SK-N-SH treated with all-trans-retinoic acid at 6 μM for 48 hours (cell line): Measurements from ENCODE around the gene NOA1.

Experiments
- ARNTL ChIP-seq: fragments of 450-650 bp; formaldehyde crosslinking; IDR thresholded peaks from 2 replicates; pipeline ENCODE4 v1.5.0; 2020; ENCODE audit warnings: low read depth, mild to moderate bottlenecking, moderate library complexity, borderline replicate concordance
- CSDC2 ChIP-seq: fragments of 250-450 bp; sonication (Bioruptor Pico); IDR thresholded peaks from 2 replicates; pipeline ENCODE4 v1.5.0; 2020; ENCODE audit warnings: mild to moderate bottlenecking, moderate library complexity
- ISL1 ChIP-seq: fragments of 250-450 bp; sonication (Bioruptor Pico); IDR thresholded peaks from 2 replicates; pipeline ENCODE4 v2.1.2; 2022; ENCODE audit warnings: mild to moderate bottlenecking, moderate library complexity
- OSR1 ChIP-seq: fragments of 250-450 bp; sonication (Bioruptor Pico); IDR thresholded peaks from 2 replicates; pipeline ENCODE4 v1.8.0; 2022; ENCODE audit warnings: moderate library complexity, mild to moderate bottlenecking, inconsistent platforms
- PATZ1 ChIP-seq: fragments of 250-450 bp; sonication (Bioruptor Pico); IDR thresholded peaks from 2 replicates; pipeline ENCODE4 v1.8.0; 2020; ENCODE audit warnings: mild to moderate bottlenecking, moderate library complexity, borderline replicate concordance
- SNAI2 ChIP-seq: fragments of 250-450 bp; sonication (Bioruptor Pico); IDR thresholded peaks from 2 replicates; pipeline ENCODE4 v1.5.0; 2020; ENCODE audit warnings: mild to moderate bottlenecking, moderate library complexity
- TCF4 ChIP-seq: fragments of 250-450 bp; sonication (Bioruptor Pico); IDR thresholded peaks from 2 replicates; pipeline ENCODE4 v1.8.0; 2021; ENCODE audit warnings: mild to moderate bottlenecking, moderate library complexity, borderline replicate concordance
- TOX ChIP-seq: fragments of 250-450 bp; sonication (Bioruptor Pico); IDR thresholded peaks from 2 replicates; pipeline ENCODE4 v1.8.0; 2021; ENCODE audit warnings: mild to moderate bottlenecking, moderate library complexity, borderline replicate concordance
- ZC3H10 ChIP-seq: fragments of 250-450 bp; sonication (Bioruptor Pico); IDR thresholded peaks from 2 replicates; pipeline ENCODE4 v1.5.1; 2021; ENCODE audit warnings: mild to moderate bottlenecking, moderate library complexity
- TF ChIP-seq, protein P1 (sequence below): fragments of 250-450 bp; sonication (Bioruptor Pico); IDR thresholded peaks from 2 replicates; pipeline ENCODE4 v1.5.1; 2021; ENCODE audit warnings: mild to moderate bottlenecking, moderate library complexity

DNA sequence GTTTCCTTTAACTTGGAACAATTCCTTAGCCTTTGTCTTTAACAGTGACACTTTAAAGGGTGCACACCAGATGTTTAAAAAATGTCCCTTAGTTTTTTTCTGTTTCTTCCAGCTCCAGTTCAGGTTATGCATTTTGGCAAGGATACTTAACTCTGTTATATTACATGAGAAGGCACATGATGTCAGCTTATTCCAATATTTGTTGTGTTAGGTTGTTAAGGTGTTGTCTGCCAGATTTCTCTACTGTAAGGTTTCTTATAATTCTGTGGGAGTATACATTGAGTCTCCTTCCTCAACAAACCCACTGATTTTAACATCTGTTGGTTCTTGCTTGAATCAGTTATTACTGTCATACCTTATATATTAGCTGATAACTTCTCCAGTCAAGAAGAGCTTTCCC, 36.4 kb downstream of the NOA1 start:
- no peak for TF ChIP-seq OSR1 (CRISPR knock-in tag)
- TF ChIP-seq CSDC2 (CRISPR knock-in tag), result no peak
- TF ChIP-seq ARNTL (CRISPR knock-in tag), result no peak
- TF ChIP-seq SNAI2 (CRISPR knock-in tag), result no peak
- TF ChIP-seq PATZ1 (CRISPR knock-in tag), result no peak
- TF ChIP-seq TCF4 (CRISPR knock-in tag), result no peak
- TF ChIP-seq TOX (CRISPR knock-in tag), result no peak
- TF ChIP-seq, protein P1, sequence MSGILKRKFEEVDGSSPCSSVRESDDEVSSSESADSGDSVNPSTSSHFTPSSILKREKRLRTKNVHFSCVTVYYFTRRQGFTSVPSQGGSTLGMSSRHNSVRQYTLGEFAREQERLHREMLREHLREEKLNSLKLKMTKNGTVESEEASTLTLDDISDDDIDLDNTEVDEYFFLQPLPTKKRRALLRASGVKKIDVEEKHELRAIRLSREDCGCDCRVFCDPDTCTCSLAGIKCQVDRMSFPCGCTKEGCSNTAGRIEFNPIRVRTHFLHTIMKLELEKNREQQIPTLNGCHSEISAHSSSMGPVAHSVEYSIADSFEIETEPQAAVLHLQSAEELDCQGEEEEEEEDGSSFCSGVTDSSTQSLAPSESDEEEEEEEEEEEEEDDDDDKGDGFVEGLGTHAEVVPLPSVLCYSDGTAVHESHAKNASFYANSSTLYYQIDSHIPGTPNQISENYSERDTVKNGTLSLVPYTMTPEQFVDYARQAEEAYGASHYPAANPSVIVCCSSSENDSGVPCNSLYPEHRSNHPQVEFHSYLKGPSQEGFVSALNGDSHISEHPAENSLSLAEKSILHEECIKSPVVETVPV, result no peak
- TF ChIP-seq ZC3H10, result no peak
- TF ChIP-seq ISL1 (CRISPR knock-in tag), result no peak
